A549 (cell line): Measurements from ENCODE around the gene PMPCB. TPM values are rescaled to one million over a fixed set of nuclear protein-coding genes. Genes with fewer than 3 reads are reported as not detected.

Experiments
- ATAC-seq, 2 experiments: fragments of 200-7000 bp in 1 of 2; fragments of >200 bp in 1 of 2; cut with Nextera tagmentation in 1 of 2; cut with Tn5 transposase in 1 of 2; 3 replicates each; pipeline versions ENCODE4 v1.8.0 to v1.9.1; 2018 to 2020; ENCODE audit warnings: mild to moderate bottlenecking in 1 of 2, moderate library complexity in 1 of 2
- CTCF ChIA-PET: fragments of 300-600 bp; sonication (Branson Sonifier 250); formaldehyde crosslinking; extraction: SDS; loops from one replicate; lab custom pipeline; 2021; ENCODE audit warnings: antibody characterized with exemption, inconsistent platforms; lab: Yijun Ruan, JAX
- POLR2A ChIA-PET: fragments of 350-600 bp; formaldehyde crosslinking; extraction: SDS; loops from one replicate; lab custom pipeline; 2021; ENCODE audit warnings: antibody characterized with exemption, inconsistent platforms; lab: Yijun Ruan, JAX
- DNase-seq, 2 experiments: peaks; one replicate each; pipeline versions ENCODE4 v3.0.0 to v3.0.0-alpha.2; 2011 to 2016; ENCODE audit warnings: low read depth in 1 of 2, low spot score in 1 of 2
- FAIRE-seq: peaks from 2 replicates; lab custom pipeline; 2011; peaks lifted over from hg19 to GRCh38; lab: Jason Lieb, UNC
- H3K27ac ChIP-seq, 2 experiments: fragments of >200 bp; sonication (Bioruptor Twin); formaldehyde crosslinking; 3 replicates each; pipeline ENCODE4 v1.5.1; 2016 to 2017
- H3K4me1 ChIP-seq: fragments of >200 bp; sonication (Bioruptor Twin); formaldehyde crosslinking; 3 replicates; pipeline ENCODE4 v1.6.1; 2016
- H3K4me2 ChIP-seq: fragments of >200 bp; sonication (Bioruptor Twin); formaldehyde crosslinking; 3 replicates; pipeline ENCODE4 v1.6.1; 2016
- H3K4me3 ChIP-seq: fragments of >200 bp; sonication (Bioruptor Twin); formaldehyde crosslinking; 3 replicates; pipeline ENCODE4 v1.5.1; 2016
- H3K9me3 ChIP-seq: fragments of >200 bp; sonication (Bioruptor Twin); formaldehyde crosslinking; 3 replicates; pipeline ENCODE4 v1.6.1; 2016
- ATOH8 ChIP-seq: fragments of 250-450 bp; sonication (Bioruptor Pico); IDR thresholded peaks from 2 replicates; pipeline ENCODE4 v1.5.0; 2020; ENCODE audit warnings: low read depth, mild to moderate bottlenecking, moderate library complexity
- BCL3 ChIP-seq: fragments of >200 bp; sonication (Bioruptor Twin); formaldehyde crosslinking; IDR thresholded peaks from 3 replicates; pipeline ENCODE4 v1.6.1; 2016
- BHLHE40 ChIP-seq: IDR thresholded peaks from 2 replicates; pipeline ENCODE4 v1.6.1; 2012; ENCODE audit warnings: low read depth, low read length, inconsistent platforms
- CEBPB ChIP-seq, 2 experiments: fragments of >200 bp in 1 of 2; sonication (Bioruptor Twin) in 1 of 2; formaldehyde crosslinking in 1 of 2; IDR thresholded peaks; 2 replicates each; pipeline ENCODE4 v1.6.1; 2012 to 2016
- CHD2 ChIP-seq: fragments of 150-350 bp; IDR thresholded peaks from 2 replicates; pipeline ENCODE4 v1.6.1; 2014; ENCODE audit warnings: low read length; ENCODE audit not compliant: partially characterized antibody
- CHD4 ChIP-seq: fragments of 200-600 bp; sonication (generic); IDR thresholded peaks from 2 replicates; pipeline ENCODE4 v1.6.1; 2016; ENCODE audit warnings: antibody characterized with exemption, mild to moderate bottlenecking, borderline replicate concordance
- CTCF ChIP-seq: fragments of >200 bp; sonication (Bioruptor Twin); formaldehyde crosslinking; IDR thresholded peaks from 3 replicates; pipeline ENCODE4 v1.5.1; 2016
- E2F6 ChIP-seq: IDR thresholded peaks from 2 replicates; pipeline ENCODE4 v1.6.1; 2012; ENCODE audit warnings: low read depth, borderline replicate concordance
- EHMT2 ChIP-seq: fragments of 200-600 bp; sonication (generic); IDR thresholded peaks from 2 replicates; pipeline ENCODE4 v1.6.1; 2016; ENCODE audit warnings: antibody characterized with exemption, low read depth, mild to moderate bottlenecking, moderate library complexity
- ELK1 ChIP-seq: fragments of 150-350 bp; IDR thresholded peaks from 2 replicates; pipeline ENCODE4 v1.6.1; 2014; ENCODE audit warnings: low read depth, mild to moderate bottlenecking, low read length
- FOSB ChIP-seq: fragments of 250-450 bp; sonication (Bioruptor Pico); IDR thresholded peaks from 2 replicates; pipeline ENCODE4 v1.5.0; 2020; ENCODE audit warnings: mild to moderate bottlenecking, moderate library complexity
- HMGXB4 ChIP-seq: fragments of 250-450 bp; sonication (Bioruptor Pico); IDR thresholded peaks from 2 replicates; pipeline ENCODE4 v1.5.0; 2021; ENCODE audit warnings: mild to moderate bottlenecking, moderate library complexity, borderline replicate concordance
- HOXA7 ChIP-seq: fragments of 250-450 bp; sonication (Bioruptor Pico); IDR thresholded peaks from 2 replicates; pipeline ENCODE4 v1.5.0; 2020; ENCODE audit warnings: mild to moderate bottlenecking, moderate library complexity
- JUN ChIP-seq, 2 experiments: fragments of >200 bp; sonication (Bioruptor Twin); formaldehyde crosslinking; IDR thresholded peaks; 2 replicates in 1 of 2; 3 replicates in 1 of 2; pipeline ENCODE4 v1.6.1; 2016 to 2017
- KDM1A ChIP-seq: fragments of 200-600 bp; sonication (generic); IDR thresholded peaks from 2 replicates; pipeline ENCODE4 v1.6.1; 2016; ENCODE audit warnings: low read depth, mild to moderate bottlenecking
- KDM5A ChIP-seq: fragments of 200-600 bp; sonication (generic); IDR thresholded peaks from 2 replicates; pipeline ENCODE4 v1.6.1; 2016; ENCODE audit warnings: antibody characterized with exemption, mild to moderate bottlenecking
- MAX ChIP-seq: IDR thresholded peaks from 2 replicates; pipeline ENCODE4 v1.6.1; 2012
- MAZ ChIP-seq: fragments of 150-350 bp; IDR thresholded peaks from 2 replicates; pipeline ENCODE4 v1.6.1; 2014; ENCODE audit warnings: antibody characterized with exemption, low read depth, low read length, borderline replicate concordance
- MYC ChIP-seq: IDR thresholded peaks from 2 replicates; pipeline ENCODE4 v1.6.1; 2012; ENCODE audit warnings: mild to moderate bottlenecking, inconsistent platforms, low read length, improper control_type of control experiment, borderline replicate concordance
- NR3C1 ChIP-seq: fragments of >200 bp; sonication (Bioruptor Twin); formaldehyde crosslinking; IDR thresholded peaks from 3 replicates; pipeline ENCODE4 v1.6.1; 2017
- PHF8 ChIP-seq: fragments of 200-600 bp; sonication (generic); IDR thresholded peaks from 2 replicates; pipeline ENCODE4 v1.6.1; 2016; ENCODE audit warnings: low read depth, mild to moderate bottlenecking, antibody characterized with exemption, moderate library complexity, borderline replicate concordance
- POLR2A ChIP-seq: IDR thresholded peaks from 2 replicates; pipeline ENCODE4 v1.6.1; 2012; ENCODE audit warnings: mild to moderate bottlenecking, low read length
- RAD21 ChIP-seq, 2 experiments: fragments of >200 bp in 1 of 2; sonication (Bioruptor Twin) in 1 of 2; formaldehyde crosslinking in 1 of 2; IDR thresholded peaks in 1 of 2; conservative IDR thresholded peaks in 1 of 2; 2 replicates in 1 of 2; 3 replicates in 1 of 2; pipeline ENCODE4 v1.6.1; 2012 to 2018; ENCODE audit warnings: inconsistent platforms in 1 of 2
- RARB ChIP-seq: fragments of 250-450 bp; sonication (Bioruptor Pico); IDR thresholded peaks from 2 replicates; pipeline ENCODE4 v1.8.0; 2021; ENCODE audit warnings: mild to moderate bottlenecking, moderate library complexity
- RNF2 ChIP-seq: fragments of 200-600 bp; sonication (generic); IDR thresholded peaks from 2 replicates; pipeline ENCODE4 v1.6.1; 2016; ENCODE audit warnings: low read depth, mild to moderate bottlenecking, antibody characterized with exemption, moderate library complexity, borderline replicate concordance
- SMC3 ChIP-seq: fragments of >200 bp; sonication (Bioruptor Twin); formaldehyde crosslinking; IDR thresholded peaks from 3 replicates; pipeline ENCODE4 v1.6.1; 2018; ENCODE audit warnings: inconsistent platforms
- WGBS: methylation state at CpG from one replicate; pipeline ENCODE4 v1.1.6; 2017; ENCODE audit errors: missing lambda C conversion rate; 5-methylcytosine and 5-hydroxymethylcytosine counted together
- polyA minus RNA-seq: library from RNA; depleted of rRNA, polyadenylated mRNA; stranded (reverse); fragments of >200 nt; gene quantifications from 2 replicates; pipeline ENCODE4 v1.2.3, GENCODE V29; 2011; rRNA and poly(A)+ RNA removed
- polyA plus RNA-seq, 4 experiments: library from polyadenylated mRNA; depleted of rRNA in 3 of 4; stranded (reverse); fragments of >200 nt; fragmentation: RNase III in 1 of 4; extraction: RNeasy Plus Mini Kit Qiagen cat#74134 plus additional on column Dnase treatment in 1 of 4; gene quantifications; 2 replicates in 3 of 4; 3 replicates in 1 of 4; pipeline ENCODE4 v1.2.3, GENCODE V29; 2011 to 2017

The PMPCB gene
- 99.3 and 102 TPM in 2 replicates for polyA plus RNA-seq (2011; rRNA removed)
- polyA plus RNA-seq (2012; cell fraction: cytosol; rRNA removed), result 51.0 and 53.2 TPM in 2 replicates
- polyA plus RNA-seq (2012; cell fraction: nucleus; rRNA removed), result 44.6 and 60.8 TPM in 2 replicates
- 75.8 to 77.2 TPM (median 76.8 TPM) in 3 replicates for polyA plus RNA-seq (2017; fragmentation: RNase III; extraction: RNeasy Plus Mini Kit Qiagen cat#74134 plus additional on column Dnase treatment)
- 24.9 and 28.2 TPM in 2 replicates for polyA minus RNA-seq

GRCh38 chr7:103296901-103297836 lies at the start of gene PMPCB:
Gene PMPCB (plus strand): TSS chr7:103297435. CDS start chr7:103297460, 25 bp downstream.
- CTCF ChIA-PET, result interaction anchor here (0.7 to 1.7 kb wide), 7 partner anchors 10 to 110 kb away, joined by 3 to 6 read pairs (median 4); no protein-coding TSS in a partner anchor
- WGBS, result 3% methylated on average over 31 of the region's 52 CpGs

More at GRCh38 chr7:103296901-103297836, at the start of gene PMPCB:
- DNase-seq (peak; percentile 92 to 95), ATAC-seq (peak; percentile 98), FAIRE-seq (peak; percentile 68)
- no peaks in the 10 kb centered on the region for H3K9me3 ChIP-seq
- H3K4me2 ChIP-seq, result peak within 1 kb of the TSS; percentile 90
- peaks cover 12% of the 10 kb centered on the region for H3K4me1 ChIP-seq
- TF ChIP-seq MYC, result peak; percentile 46; the same call in 1 of the 2 replicates
- no peak for TF ChIP-seq KDM1A
- TF ChIP-seq CTCF, result peak; percentile 75
- TF ChIP-seq CEBPB (IDR thresholded peaks at IDR 0.05), result peak; percentile 22 to 79; a peak in 2 of 4 replicates
- TF ChIP-seq JUN (IDR thresholded peaks at IDR 0.05), result peak in 1 of 2 experiments; percentile 88; a peak in 4 of 5 replicates
- peak; percentile 66 for TF ChIP-seq SMC3
- no peak for TF ChIP-seq ATOH8 (CRISPR knock-in tag)
- TF ChIP-seq RNF2, result no peak
- no peak for TF ChIP-seq CHD2
- TF ChIP-seq PHF8, result peak; percentile 86
- no peak for TF ChIP-seq MAZ
- TF ChIP-seq NR3C1, result no peak
- no peak for TF ChIP-seq ELK1
- TF ChIP-seq POLR2A, result peak; percentile 77
- TF ChIP-seq EHMT2, result no peak
- no peak for TF ChIP-seq BHLHE40
- TF ChIP-seq HMGXB4, result 0 out of 2 replicates have a peak, but pooled peaks have one; percentile 29
- no peak for TF ChIP-seq FOSB (CRISPR knock-in tag)
- peak; percentile 64 to 71 for TF ChIP-seq RAD21 (conservative IDR thresholded peaks at IDR 0.05 in 1 of 2, IDR thresholded peaks at IDR 0.05 in 1 of 2)
- TF ChIP-seq RARB (CRISPR knock-in tag), result no peak
- peak; percentile 92 for TF ChIP-seq KDM5A
- TF ChIP-seq E2F6, result no peak; the same call in 1 of the 2 replicates
- TF ChIP-seq MAX, result peak; percentile 83
- no peak for TF ChIP-seq CHD4
- TF ChIP-seq BCL3, result peak; percentile 60; the same call in 1 of the 3 replicates
- no peak for TF ChIP-seq HOXA7 (CRISPR knock-in tag)
- POLR2A ChIA-PET, result interaction anchor here (1.4 kb wide), 1 partner anchor 9 kb away, joined by 3 read pairs; no protein-coding TSS in a partner anchor
- H3K27ac ChIP-seq, result peak within 1 kb of the TSS; percentile 80 to 93
- H3K4me3 ChIP-seq, result peak within 1 kb of the TSS; percentile 55
